PC-3 (cell line): ENCODE data around the gene TXLNG. TPM values are rescaled to one million over a fixed set of nuclear protein-coding genes. Genes with fewer than 3 reads are reported as not detected.

Experiments
- ATAC-seq: fragments of 200-7000 bp; cut with Tn5 transposase; 2 replicates; pipeline ENCODE4 v1.9.1; 2020; ENCODE audit warnings: mild to moderate bottlenecking, moderate library complexity
- BruUV-seq: library from RNA; stranded (reverse); fragments of 400-500 nt; replicated peaks from 2 replicates; lab custom pipeline; 2021; lab: Mats Ljungman, UMichigan
- CTCF ChIA-PET: fragments of 300-600 bp; sonication (Branson Sonifier 250); formaldehyde crosslinking; loops from one replicate; lab custom pipeline; 2022; ENCODE audit warnings: antibody characterized with exemption; lab: Charles Lee
- POLR2A ChIA-PET: fragments of 300-600 bp; sonication (Branson Sonifier 250); formaldehyde crosslinking; loops from one replicate; lab custom pipeline; 2022; ENCODE audit warnings: antibody characterized with exemption; ENCODE audit not compliant: unreplicated experiment; lab: Charles Lee
- DNase-seq: peaks from one replicate; pipeline ENCODE4 v3.0.0-alpha.2; 2015
- H2AFZ ChIP-seq: fragments of 300-600 bp; sonication (generic); 2 replicates; pipeline ENCODE4 v1.6.0; 2016; ENCODE audit warnings: antibody characterized with exemption, low read length
- H3F3A ChIP-seq: fragments of 300-600 bp; sonication (generic); one replicate; pipeline ENCODE4 v1.6.0; 2017; ENCODE audit warnings: antibody characterized with exemption, low read length, control low read depth, mild to moderate bottlenecking; ENCODE audit not compliant: unreplicated experiment
- H3K27ac ChIP-seq: fragments of 300-600 bp; sonication (generic); 2 replicates; pipeline ENCODE4 v1.5.1; 2016; ENCODE audit warnings: mild to moderate bottlenecking, low read length
- H3K27me3 ChIP-seq: fragments of 300-600 bp; sonication (generic); 2 replicates; pipeline ENCODE4 v1.6.1; 2016; ENCODE audit warnings: low read length, mixed read lengths
- H3K36me3 ChIP-seq: fragments of 300-600 bp; sonication (generic); 2 replicates; pipeline ENCODE4 v1.6.1; 2016; ENCODE audit warnings: low read depth, mixed run types, low read length, mixed read lengths
- H3K4me1 ChIP-seq: fragments of 300-600 bp; sonication (generic); 2 replicates; pipeline ENCODE4 v1.5.1; 2016; ENCODE audit warnings: low read length; ENCODE audit not compliant: insufficient read depth
- H3K4me2 ChIP-seq: fragments of 300-600 bp; sonication (generic); 2 replicates; pipeline ENCODE4 v1.6.0; 2016; ENCODE audit warnings: low read length
- H3K4me3 ChIP-seq: fragments of 300-600 bp; sonication (generic); 2 replicates; pipeline ENCODE4 v1.5.1; 2016; ENCODE audit warnings: mild to moderate bottlenecking, low read length, mixed read lengths
- H3K79me2 ChIP-seq: fragments of 300-600 bp; sonication (generic); 2 replicates; pipeline ENCODE4 v1.6.1; 2017; ENCODE audit warnings: low read length, mixed read lengths
- H3K9ac ChIP-seq: fragments of 300-600 bp; sonication (generic); 2 replicates; pipeline ENCODE4 v1.6.0; 2016; ENCODE audit warnings: mild to moderate bottlenecking, low read length
- H3K9me2 ChIP-seq: fragments of 300-600 bp; sonication (generic); replicated peaks from 2 replicates; pipeline ENCODE4 v1.6.1; 2016; ENCODE audit warnings: mixed run types, low read length, mixed read lengths
- H3K9me3 ChIP-seq: fragments of 300-600 bp; sonication (generic); 2 replicates; pipeline ENCODE4 v1.6.1; 2016; ENCODE audit warnings: low read length, mixed read lengths
- H4K20me1 ChIP-seq: fragments of 300-600 bp; sonication (generic); 2 replicates; pipeline ENCODE4 v1.6.1; 2016; ENCODE audit warnings: low read length, mixed read lengths
- EZH2 ChIP-seq: fragments of 300-600 bp; sonication (generic); IDR thresholded peaks from one replicate; pipeline ENCODE4 v1.6.1; 2017; ENCODE audit warnings: antibody characterized with exemption, mild to moderate bottlenecking, low read length; ENCODE audit not compliant: unreplicated experiment
- EZH2phosphoT487 ChIP-seq: fragments of 300-600 bp; sonication (generic); IDR thresholded peaks from 2 replicates; pipeline ENCODE4 v1.6.1; 2018; ENCODE audit warnings: mild to moderate bottlenecking, antibody characterized with exemption, low read length, borderline replicate concordance
- intact Hi-C: fragments of 100-400 bp; cut with micrococcal nuclease; formaldehyde crosslinking; loops from 2 replicates; pipeline ENCODE4 v1.9.0; 2023
- total RNA-seq: library from RNA; depleted of rRNA; stranded (reverse); fragments of >200 nt; gene quantifications from 2 replicates; pipeline ENCODE4 v1.2.3, GENCODE V29; 2014
- TF ChIP-seq, protein P1 (sequence below): fragments of 300-600 bp; sonication (generic); conservative IDR thresholded peaks from 2 replicates; pipeline ENCODE4 v1.5.1; 2017; ENCODE audit warnings: antibody characterized with exemption, low read depth, mild to moderate bottlenecking, low read length

The TXLNG gene
- total RNA-seq, 1 experiment from 2014 or later = 17.1 TPM

DNA sequence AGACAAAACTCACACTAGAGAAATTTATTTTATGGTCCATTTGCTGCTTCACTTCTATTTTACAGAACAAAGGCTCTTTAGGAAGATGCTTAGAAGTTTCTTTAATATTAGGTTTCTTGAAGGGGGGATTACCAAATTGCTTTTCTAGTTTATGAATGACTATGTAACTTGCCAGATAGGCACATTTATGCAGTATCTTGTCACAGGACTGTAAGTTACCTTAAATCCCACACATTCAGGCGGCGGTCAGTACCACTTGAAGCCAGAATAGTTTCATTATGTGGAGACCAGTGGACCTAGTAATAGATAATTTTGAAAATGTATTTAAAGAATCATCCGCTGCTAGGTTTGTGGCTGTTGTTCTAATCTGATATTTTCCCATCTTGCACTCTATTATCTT lies 65.6 kb downstream of the TXLNG start:
- H3K9me3 ChIP-seq = no peaks in the 10 kb centered on the region
- H4K20me1 ChIP-seq = peaks cover 5% of the 10 kb centered on the region
- no TSS peak for BruUV-seq
- ATAC-seq (no peak), DNase-seq (no peak)
- H3K4me3 ChIP-seq = no peak overlapping the region
- no peak overlapping the region for H2AFZ ChIP-seq
- H3F3A ChIP-seq = no peaks in the 10 kb centered on the region
- no peaks in the 10 kb centered on the region for H3K9me2 ChIP-seq
- peaks cover 44% of the 10 kb centered on the region for H3K79me2 ChIP-seq
- no peak overlapping the region for H3K9ac ChIP-seq
- TF ChIP-seq EZH2 = no peak
- TF ChIP-seq EZH2phosphoT487 = no peak
- TF ChIP-seq, protein P1, sequence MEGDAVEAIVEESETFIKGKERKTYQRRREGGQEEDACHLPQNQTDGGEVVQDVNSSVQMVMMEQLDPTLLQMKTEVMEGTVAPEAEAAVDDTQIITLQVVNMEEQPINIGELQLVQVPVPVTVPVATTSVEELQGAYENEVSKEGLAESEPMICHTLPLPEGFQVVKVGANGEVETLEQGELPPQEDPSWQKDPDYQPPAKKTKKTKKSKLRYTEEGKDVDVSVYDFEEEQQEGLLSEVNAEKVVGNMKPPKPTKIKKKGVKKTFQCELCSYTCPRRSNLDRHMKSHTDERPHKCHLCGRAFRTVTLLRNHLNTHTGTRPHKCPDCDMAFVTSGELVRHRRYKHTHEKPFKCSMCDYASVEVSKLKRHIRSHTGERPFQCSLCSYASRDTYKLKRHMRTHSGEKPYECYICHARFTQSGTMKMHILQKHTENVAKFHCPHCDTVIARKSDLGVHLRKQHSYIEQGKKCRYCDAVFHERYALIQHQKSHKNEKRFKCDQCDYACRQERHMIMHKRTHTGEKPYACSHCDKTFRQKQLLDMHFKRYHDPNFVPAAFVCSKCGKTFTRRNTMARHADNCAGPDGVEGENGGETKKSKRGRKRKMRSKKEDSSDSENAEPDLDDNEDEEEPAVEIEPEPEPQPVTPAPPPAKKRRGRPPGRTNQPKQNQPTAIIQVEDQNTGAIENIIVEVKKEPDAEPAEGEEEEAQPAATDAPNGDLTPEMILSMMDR = no peak
- H3K27ac ChIP-seq = no peak overlapping the region
- H3K4me2 ChIP-seq = no peak overlapping the region
- POLR2A ChIA-PET = no interaction called here
- CTCF ChIA-PET = no interaction called here
- H3K36me3 ChIP-seq = peaks cover 66% of the 10 kb centered on the region
- intact Hi-C loops = no loop called here
- no peaks in the 10 kb centered on the region for H3K27me3 ChIP-seq
- H3K4me1 ChIP-seq = 0 out of 2 replicates have a peak, but pooled peaks cover 2% of the 10 kb centered on the region

DNA sequence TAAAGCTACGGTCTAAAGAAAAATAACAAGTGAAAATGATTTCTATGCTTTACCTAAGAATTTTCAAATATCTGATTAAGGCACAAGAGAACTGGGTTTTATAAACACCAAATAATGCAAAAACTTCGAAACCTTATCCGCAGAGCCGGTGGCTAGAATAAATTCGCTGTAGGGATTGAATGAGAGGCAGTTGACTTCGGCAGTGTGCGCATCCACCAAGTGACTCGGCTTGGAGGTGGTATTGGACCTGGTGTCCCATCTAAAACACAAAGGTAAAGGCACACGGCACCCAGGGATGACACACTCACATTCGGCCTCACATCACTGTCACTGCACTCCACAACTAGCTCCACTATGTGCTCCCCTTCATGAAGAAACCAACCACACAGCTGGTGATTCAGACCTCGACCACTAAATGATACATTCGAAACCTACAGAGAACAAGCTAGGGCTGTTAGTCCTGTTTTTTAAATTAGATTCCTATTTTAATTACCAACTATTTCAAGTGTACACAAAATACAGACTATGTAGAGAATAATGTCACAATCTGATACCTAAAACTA lies 66.4 kb downstream of the TXLNG start:
- Histone ChIP-seq H2AFZ (no peak overlapping the region), H3K36me3 (peaks cover 73% of the 10 kb centered on the region), H3K9ac (no peak overlapping the region), H3K4me1 (0 out of 2 replicates have a peak, but pooled peaks cover 2% of the 10 kb centered on the region), H3K27ac (no peak overlapping the region), H4K20me1 (peaks cover 5% of the 10 kb centered on the region), H3K79me2 (peaks cover 52% of the 10 kb centered on the region), H3K27me3 (no peaks in the 10 kb centered on the region), H3K9me3 (no peaks in the 10 kb centered on the region), H3F3A (no peaks in the 10 kb centered on the region), H3K4me3 (no peak overlapping the region), H3K9me2 (no peaks in the 10 kb centered on the region), H3K4me2 (no peak overlapping the region)
- BruUV-seq = TSS peak; percentile 28
- ChIA-PET POLR2A (no interaction called here), CTCF (no interaction called here)
- DNase-seq (no peak), ATAC-seq (no peak)
- TF ChIP-seq EZH2phosphoT487 = no peak
- no peak for TF ChIP-seq EZH2
- TF ChIP-seq, protein P1 = no peak
- intact Hi-C loops = no loop called here

DNA sequence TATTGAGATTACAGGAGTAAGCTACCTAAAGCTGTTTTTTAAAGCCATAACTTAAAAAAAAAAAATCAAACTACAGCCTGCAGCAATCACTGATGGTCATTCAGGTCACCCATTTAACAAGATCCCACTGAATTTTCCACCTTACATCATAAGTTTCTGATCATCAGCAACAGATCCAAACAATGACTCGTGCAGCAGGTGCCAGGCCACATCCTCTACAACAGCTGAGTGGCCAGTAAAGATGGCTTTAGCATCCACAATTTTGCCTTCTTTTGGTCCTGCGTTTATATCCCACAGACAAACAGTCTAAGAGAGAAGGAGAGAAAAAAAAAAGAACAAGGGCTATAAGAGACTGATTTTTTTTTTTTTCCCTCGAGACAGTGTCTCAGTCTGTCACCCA lies 67.3 kb downstream of the TXLNG start:
- H2AFZ ChIP-seq = no peak overlapping the region
- 0 out of 2 replicates have a peak, but pooled peaks cover 2% of the 10 kb centered on the region for H3K4me1 ChIP-seq
- H3F3A ChIP-seq = no peaks in the 10 kb centered on the region
- CTCF ChIA-PET = no interaction called here
- no peak overlapping the region for H3K4me3 ChIP-seq
- H3K27ac ChIP-seq = no peak overlapping the region
- peaks cover 8% of the 10 kb centered on the region for H4K20me1 ChIP-seq
- peaks cover 60% of the 10 kb centered on the region for H3K79me2 ChIP-seq
- no peak for DNase-seq
- POLR2A ChIA-PET = no interaction called here
- ATAC-seq = no peak
- no peaks in the 10 kb centered on the region for H3K9me2 ChIP-seq
- no peak for TF ChIP-seq EZH2phosphoT487
- TF ChIP-seq, protein P1 = no peak
- no peak for TF ChIP-seq EZH2
- no peaks in the 10 kb centered on the region for H3K27me3 ChIP-seq
- no peaks in the 10 kb centered on the region for H3K9me3 ChIP-seq
- intact Hi-C loops = no loop called here
- H3K4me2 ChIP-seq = no peak overlapping the region
- H3K36me3 ChIP-seq = peaks cover 73% of the 10 kb centered on the region
- BruUV-seq = no TSS peak
- H3K9ac ChIP-seq = no peak overlapping the region
